Esophagus squamous epithelium (tissue), 5 donors: ENCODE measurements around the gene MAPK8IP1. TPM values are rescaled to one million over a fixed set of nuclear protein-coding genes. Genes with fewer than 3 reads are reported as not detected.

ENCODE experiments used
- DNase-seq: peaks from one replicate; lab custom pipeline; 2025; lab: John Stamatoyannopoulos, UW
- H3K27ac ChIP-seq, 4 donors: fragments of 200-600 bp; sonication (generic); one replicate each; pipeline ENCODE4 v1.5.1; 2016 to 2019; ENCODE audit warnings: mild to moderate bottlenecking in 1 of 4
- H3K27me3 ChIP-seq, 4 donors: fragments of 200-600 bp; sonication (generic); 1 replicate in 3 of 4; 2 replicates in 1 of 4; pipeline versions ENCODE4 v1.5.1 to v1.6.0; 2017 to 2021; ENCODE audit warnings: antibody characterized with exemption in 1 of 4
- H3K36me3 ChIP-seq, 3 donors: fragments of 200-600 bp; sonication (generic); one replicate each; pipeline ENCODE4 v1.5.1; 2016 to 2019
- H3K4me1 ChIP-seq, 3 donors: fragments of 200-600 bp; sonication (generic); one replicate each; pipeline ENCODE4 v1.5.1; 2017 to 2019
- H3K4me3 ChIP-seq, 4 donors: fragments of 200-600 bp; sonication (generic); 1 replicate in 3 of 4; 2 replicates in 1 of 4; pipeline ENCODE4 v1.5.1; 2016 to 2019; ENCODE audit warnings: mild to moderate bottlenecking in 2 of 4, moderate library complexity in 1 of 4
- H3K9me3 ChIP-seq, 3 donors: fragments of 200-600 bp; sonication (generic); one replicate each; pipeline ENCODE4 v1.5.1; 2016 to 2019
- CTCF ChIP-seq, 6 experiments: fragments of 450-650 bp in 4 of 6; fragments of 200-600 bp in 2 of 6; sonication (generic) in 2 of 6; IDR thresholded peaks; one replicate each; pipeline ENCODE4 v1.5.1; 2016 to 2019; ENCODE audit warnings: antibody characterized with exemption in 6 of 6, mild to moderate bottlenecking in 4 of 6, moderate library complexity in 4 of 6
- POLR2A ChIP-seq, 4 donors: fragments of 450-650 bp; IDR thresholded peaks; one replicate each; pipeline ENCODE4 v1.6.1; 2017; ENCODE audit warnings: antibody characterized with exemption in 4 of 4, mild to moderate bottlenecking in 4 of 4, moderate library complexity in 3 of 4
- WGBS, 2 donors: methylation state at CpG; one replicate each; pipeline ENCODE4 v1.1.5; 2018; 5-methylcytosine and 5-hydroxymethylcytosine counted together
- intact Hi-C: fragments of 100-400 bp; cut with DNase I; formaldehyde crosslinking; loops from one replicate; pipeline ENCODE4 v1.15.0; 2022
- total RNA-seq, 4 donors: library from RNA; depleted of rRNA; stranded (reverse); fragments of >200 nt; gene quantifications; one replicate each; pipeline ENCODE4 v1.1.0, GENCODE V29; 2016
- donor health status: DM: yes; HTN: yes; CAD: no.

Gene MAPK8IP1
- total RNA-seq, 4 donors from 2014 or later = 0.57 to 4.0 (median 1.3) TPM

GRCh38 chr11:45918331-45918941 is 33.0 kb downstream of the MAPK8IP1 start:
- Histone ChIP-seq H3K27ac (peak overlapping the region; percentile 88 to 92 (median 90)), H3K36me3 (peaks cover 11 to 29% (median 18%) of the 10 kb centered on the region in 3 donors), H3K4me3 (peak overlapping the region; percentile 66 to 89 (median 86)), H3K4me1 (peaks cover 26 to 73% (median 38%) of the 10 kb centered on the region in 3 donors), H3K9me3 (no peaks in the 10 kb centered on the region), H3K27me3 (peaks cover 0 to 21% (median 0%) of the 10 kb centered on the region in 4 donors)
- no peak for DNase-seq
- intact Hi-C loops = no loop called here
- TF ChIP-seq CTCF (IDR thresholded peaks at IDR 0.05) (no peak), POLR2A (IDR thresholded peaks at IDR 0.05) (peak in 3 of 4 donors; percentile 18 to 66 (median 28))
- 0% methylated on average over 13 of the region's 38 CpGs; no CpG with 5 or more reads in 1 of the 2 donors for WGBS, 2 donors

- H3K4me1 ChIP-seq = peaks cover 26 to 77% (median 39%) of the 10 kb centered on the region in 3 donors
- H3K27ac ChIP-seq = peak overlapping the region in 3 of 4 donors; percentile 89 to 92 (median 91)
- peaks cover 0 to 26% (median 0%) of the 10 kb centered on the region in 4 donors for H3K27me3 ChIP-seq
- H3K36me3 ChIP-seq = peaks cover 4 to 22% (median 11%) of the 10 kb centered on the region in 3 donors
- DNase-seq = no peak
- intact Hi-C loops = no loop called here
- WGBS, 2 donors = 51 to 64% methylated on average over 4 to 7 of the region's 7 CpGs
- peak overlapping the region in 3 of 4 donors; percentile 66 to 89 (median 84) for H3K4me3 ChIP-seq
- H3K9me3 ChIP-seq = no peaks in the 10 kb centered on the region
- TF ChIP-seq CTCF (IDR thresholded peaks at IDR 0.05) = no peak
- TF ChIP-seq POLR2A (IDR thresholded peaks at IDR 0.05) = no peak
These were observed 33.7 kb downstream of the MAPK8IP1 start for GRCh38 chr11:45918962-45919675.

- Histone ChIP-seq H3K4me3 (no peak overlapping the region), H3K27ac (peak overlapping the region in 1 of 4 donors; percentile 13), H3K4me1 (peaks cover 29 to 86% (median 48%) of the 10 kb centered on the region in 3 donors), H3K36me3 (peaks cover 0 to 14% (median 3%) of the 10 kb centered on the region in 3 donors), H3K27me3 (peaks cover 0 to 33% (median 0%) of the 10 kb centered on the region in 4 donors), H3K9me3 (no peaks in the 10 kb centered on the region)
- intact Hi-C loops = no loop called here
- no peak for TF ChIP-seq POLR2A (IDR thresholded peaks at IDR 0.05)
- no peak for TF ChIP-seq CTCF (IDR thresholded peaks at IDR 0.05)
- WGBS, 2 donors = 80 to 84% methylated on average over 7 of the region's 13 CpGs
- DNase-seq = no peak
These were observed 34.5 kb downstream of the MAPK8IP1 start for GRCh38 chr11:45919806-45920530.

- intact Hi-C loops = no loop called here
- WGBS, 2 donors = 77 to 80% methylated on average over 4 to 6 of the region's 6 CpGs
- no peak for DNase-seq
- TF ChIP-seq POLR2A (IDR thresholded peaks at IDR 0.05) (no peak), CTCF (IDR thresholded peaks at IDR 0.05) (no peak)
- Histone ChIP-seq H3K4me3 (no peak overlapping the region), H3K4me1 (peaks cover 29 to 82% (median 49%) of the 10 kb centered on the region in 3 donors), H3K36me3 (peaks cover 0 to 5% (median 0%) of the 10 kb centered on the region in 3 donors), H3K9me3 (no peaks in the 10 kb centered on the region), H3K27ac (no peak overlapping the region), H3K27me3 (peaks cover 0 to 38% (median 0%) of the 10 kb centered on the region in 4 donors)
These were observed 35.4 kb downstream of the MAPK8IP1 start for GRCh38 chr11:45920531-45921477.
